ENCODE data around the gene ZNRD2.
"Not testable (repeated sequence)": the region's sequence is repeated elsewhere in the genome, so short reads cannot be mapped to it uniquely, and the experiment has no call there.

ZNRD2 gene

DNA sequence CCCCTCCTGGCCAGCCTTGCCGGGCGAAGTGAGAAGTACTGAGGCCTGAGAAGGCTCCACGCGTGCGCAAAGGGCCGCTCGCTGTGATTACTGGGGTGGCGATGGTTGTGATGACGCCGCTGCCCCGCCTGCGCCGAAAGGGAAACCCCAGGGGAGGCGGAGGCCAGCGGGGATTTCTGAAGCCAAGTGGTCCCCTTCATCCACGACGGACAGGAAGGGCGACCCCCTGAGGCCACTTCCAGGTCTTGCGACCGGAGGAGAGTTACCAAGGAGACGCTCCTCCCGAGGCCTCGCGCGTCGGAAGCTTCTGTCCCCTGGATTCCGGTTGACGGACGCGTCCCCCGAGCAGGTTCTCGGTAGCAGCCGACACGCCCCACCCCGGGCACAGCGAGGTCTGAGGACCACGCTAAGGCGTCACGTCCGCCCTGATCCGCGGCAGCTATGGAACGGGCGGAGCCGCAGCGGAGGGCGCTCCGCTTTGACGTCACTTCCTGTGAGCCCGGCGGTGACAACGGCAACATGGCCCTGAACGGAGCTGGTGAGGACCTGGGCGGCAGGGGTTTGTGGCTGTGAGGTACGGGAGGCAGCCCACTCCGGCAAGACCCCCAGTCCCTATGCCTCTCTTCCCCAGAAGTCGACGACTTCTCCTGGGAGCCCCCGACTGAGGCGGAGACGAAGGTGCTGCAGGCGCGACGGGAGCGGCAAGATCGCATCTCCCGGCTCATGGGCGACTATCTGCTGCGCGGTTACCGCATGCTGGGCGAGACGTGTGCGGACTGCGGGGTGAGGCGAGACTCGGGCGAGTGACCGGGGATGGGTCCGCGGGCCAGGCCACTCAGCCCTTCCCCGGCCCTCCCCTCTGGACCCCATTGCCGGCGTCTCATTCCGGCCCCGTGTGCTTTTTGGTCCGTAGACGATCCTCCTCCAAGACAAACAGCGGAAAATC lies at the start of gene ZNRD2:
Gene ZNRD2, plus strand, starts transcription at position 505 of the 946 bp plus-strand sequence. Its CDS starts 15 bp downstream, at position 520.
- H3K27me3 ChIP-seq (ENCODE audit: low read depth, low read length), result no peaks in the 10 kb centered on the region
- H3K4me1 ChIP-seq (ENCODE audit: control insufficient read depth in 1 of 2, insufficient read depth in 2 of 2, low read length in 2 of 2), result peaks cover 18 to 55% of the 10 kb centered on the region in 2 donors
- H3K4me3 ChIP-seq (ENCODE audit: low read depth in 1 of 2, low read length in 2 of 2), result peak within 1 kb of the TSS; percentile 78 to 95
- no peaks in the 10 kb centered on the region for H3K9me3 ChIP-seq (ENCODE audit: control insufficient read depth in 1 of 2, low read length in 2 of 2)
- H3K36me3 ChIP-seq (ENCODE audit: control insufficient read depth in 1 of 2, insufficient read depth in 2 of 2, low read length in 2 of 2), result no peaks in the 10 kb centered on the region
- H3K27ac ChIP-seq (ENCODE audit: low read length), result peak within 1 kb of the TSS; percentile 96

DNA sequence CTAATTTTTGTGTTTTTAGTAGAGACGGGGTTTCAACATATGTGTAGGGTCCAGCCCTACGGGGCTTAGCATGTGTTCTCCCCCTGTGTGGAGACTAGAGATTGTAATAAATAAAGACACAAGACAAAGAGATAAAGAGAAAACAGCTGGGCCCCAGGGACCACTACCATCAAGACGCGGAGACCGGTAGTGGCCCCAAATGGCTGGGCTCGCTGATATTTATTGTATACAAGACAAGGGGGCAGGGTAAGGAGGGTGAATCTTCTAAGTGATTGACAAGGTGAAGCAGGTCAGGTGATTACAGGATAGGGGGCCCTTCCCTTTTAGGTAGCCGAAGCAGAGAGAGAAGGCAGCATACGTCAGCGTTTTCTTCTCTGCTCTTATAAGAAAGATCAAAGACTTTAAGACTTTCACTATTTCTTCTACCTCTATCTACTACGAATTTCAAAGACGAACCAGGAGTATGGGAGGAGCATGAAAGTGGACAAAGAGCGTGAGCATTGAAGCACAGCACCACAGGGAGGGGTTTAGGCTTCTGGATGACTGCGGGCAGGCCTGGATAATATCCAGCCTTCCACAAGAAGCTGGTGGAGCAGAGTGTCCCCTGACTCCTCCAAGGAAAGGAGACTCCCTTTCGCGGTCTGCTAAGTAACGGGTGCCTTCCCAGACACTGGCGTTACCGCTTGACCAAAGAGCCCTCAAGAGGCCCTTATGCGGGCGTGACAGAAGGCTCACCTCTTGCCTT lies 48.3 kb upstream of the ZNRD2 start:
- H3K27ac ChIP-seq (ENCODE audit: low read length); H3K36me3 ChIP-seq (ENCODE audit: control insufficient read depth in 1 of 2, insufficient read depth in 2 of 2, low read length in 2 of 2); H3K9me3 ChIP-seq (ENCODE audit: control insufficient read depth in 1 of 2, low read length in 2 of 2); H3K27me3 ChIP-seq (ENCODE audit: low read depth, low read length); H3K4me3 ChIP-seq (ENCODE audit: low read depth in 1 of 2, low read length in 2 of 2): not testable (repeated sequence)
- H3K4me1 ChIP-seq (ENCODE audit: control insufficient read depth in 1 of 2, insufficient read depth in 2 of 2, low read length in 2 of 2), result peaks cover 9 to 27% of the 10 kb centered on the region in 2 donors

GRCh38 chr11:65522718-65523630 lies 47.3 kb upstream of the ZNRD2 start:
- H3K36me3 ChIP-seq (ENCODE audit: control insufficient read depth in 1 of 2, insufficient read depth in 2 of 2, low read length in 2 of 2); H3K27me3 ChIP-seq (ENCODE audit: low read depth, low read length); H3K9me3 ChIP-seq (ENCODE audit: control insufficient read depth in 1 of 2, low read length in 2 of 2); H3K27ac ChIP-seq (ENCODE audit: low read length); H3K4me3 ChIP-seq (ENCODE audit: low read depth in 1 of 2, low read length in 2 of 2): not testable (repeated sequence)
- peaks cover 9 to 27% of the 10 kb centered on the region in 2 donors for H3K4me1 ChIP-seq (ENCODE audit: control insufficient read depth in 1 of 2, insufficient read depth in 2 of 2, low read length in 2 of 2)

DNA sequence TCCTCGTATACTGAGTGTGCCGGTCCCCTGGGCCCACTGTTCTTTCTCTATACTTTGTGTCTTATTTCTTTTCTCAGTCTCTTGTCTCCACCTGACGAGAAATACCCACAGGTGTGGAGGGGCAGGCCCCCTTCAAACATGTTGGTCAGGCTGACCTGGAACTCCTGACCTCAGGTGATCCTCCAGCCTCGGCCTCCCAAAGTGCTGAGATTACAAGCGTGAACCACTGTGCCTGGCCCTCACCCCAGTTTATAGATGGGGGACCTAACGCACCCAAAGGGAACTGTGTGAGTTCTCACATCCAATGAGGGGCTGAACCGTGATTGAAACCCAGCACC lies 46.7 kb upstream of the ZNRD2 start:
- H3K4me1 ChIP-seq (ENCODE audit: control insufficient read depth in 1 of 2, insufficient read depth in 2 of 2, low read length in 2 of 2), result peaks cover 9 to 27% of the 10 kb centered on the region in 2 donors
- not testable (repeated sequence) for H3K9me3 ChIP-seq (ENCODE audit: control insufficient read depth in 1 of 2, low read length in 2 of 2); H3K27ac ChIP-seq (ENCODE audit: low read length); H3K36me3 ChIP-seq (ENCODE audit: control insufficient read depth in 1 of 2, insufficient read depth in 2 of 2, low read length in 2 of 2); H3K27me3 ChIP-seq (ENCODE audit: low read depth, low read length); H3K4me3 ChIP-seq (ENCODE audit: low read depth in 1 of 2, low read length in 2 of 2)

DNA sequence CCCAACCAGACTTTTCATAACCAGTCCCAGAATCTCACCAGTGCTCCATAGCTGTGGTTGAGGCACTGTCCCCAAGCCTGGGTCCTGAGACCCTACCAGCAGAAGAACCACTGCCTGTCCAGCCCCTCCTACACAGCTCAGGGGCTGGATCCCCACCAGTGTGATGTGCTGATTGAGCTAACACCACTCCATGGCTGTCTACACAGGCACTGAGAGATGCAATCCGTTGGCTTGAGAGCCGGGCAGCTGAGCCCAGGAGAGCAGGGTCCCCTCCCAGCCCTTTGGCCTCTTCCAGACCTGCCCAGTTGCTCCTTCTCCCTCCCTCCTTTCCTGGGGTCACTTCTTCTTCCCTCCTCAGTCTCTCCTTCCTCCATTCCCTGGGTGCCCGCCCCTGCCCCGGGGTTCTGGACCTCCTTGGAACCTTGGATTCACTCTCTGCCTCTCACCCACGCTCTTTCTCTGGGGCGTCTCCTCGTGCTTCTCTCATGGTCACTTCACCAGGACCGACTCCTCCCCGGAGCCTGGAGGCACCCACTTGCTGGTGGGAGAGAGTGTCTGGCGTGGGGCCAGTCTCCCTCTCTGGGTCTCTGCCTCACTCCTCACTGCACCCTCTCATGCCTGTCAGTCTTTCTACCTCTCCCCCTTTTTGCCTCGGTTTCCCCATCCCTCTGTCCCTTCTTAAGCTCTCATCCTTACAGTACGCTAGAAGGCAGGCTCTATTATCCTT lies 46.1 kb upstream of the ZNRD2 start:
- peaks cover 6 to 7% of the 10 kb centered on the region in 2 donors for H3K36me3 ChIP-seq (ENCODE audit: control insufficient read depth in 1 of 2, insufficient read depth in 2 of 2, low read length in 2 of 2)
- H3K27me3 ChIP-seq (ENCODE audit: low read depth, low read length), result no peaks in the 10 kb centered on the region
- peak overlapping the region; percentile 38 to 51 for H3K4me3 ChIP-seq (ENCODE audit: low read depth in 1 of 2, low read length in 2 of 2)
- peak overlapping the region; percentile 54 for H3K27ac ChIP-seq (ENCODE audit: low read length)
- peaks cover 9 to 27% of the 10 kb centered on the region in 2 donors for H3K4me1 ChIP-seq (ENCODE audit: control insufficient read depth in 1 of 2, insufficient read depth in 2 of 2, low read length in 2 of 2)
- H3K9me3 ChIP-seq (ENCODE audit: control insufficient read depth in 1 of 2, low read length in 2 of 2), result no peaks in the 10 kb centered on the region

DNA sequence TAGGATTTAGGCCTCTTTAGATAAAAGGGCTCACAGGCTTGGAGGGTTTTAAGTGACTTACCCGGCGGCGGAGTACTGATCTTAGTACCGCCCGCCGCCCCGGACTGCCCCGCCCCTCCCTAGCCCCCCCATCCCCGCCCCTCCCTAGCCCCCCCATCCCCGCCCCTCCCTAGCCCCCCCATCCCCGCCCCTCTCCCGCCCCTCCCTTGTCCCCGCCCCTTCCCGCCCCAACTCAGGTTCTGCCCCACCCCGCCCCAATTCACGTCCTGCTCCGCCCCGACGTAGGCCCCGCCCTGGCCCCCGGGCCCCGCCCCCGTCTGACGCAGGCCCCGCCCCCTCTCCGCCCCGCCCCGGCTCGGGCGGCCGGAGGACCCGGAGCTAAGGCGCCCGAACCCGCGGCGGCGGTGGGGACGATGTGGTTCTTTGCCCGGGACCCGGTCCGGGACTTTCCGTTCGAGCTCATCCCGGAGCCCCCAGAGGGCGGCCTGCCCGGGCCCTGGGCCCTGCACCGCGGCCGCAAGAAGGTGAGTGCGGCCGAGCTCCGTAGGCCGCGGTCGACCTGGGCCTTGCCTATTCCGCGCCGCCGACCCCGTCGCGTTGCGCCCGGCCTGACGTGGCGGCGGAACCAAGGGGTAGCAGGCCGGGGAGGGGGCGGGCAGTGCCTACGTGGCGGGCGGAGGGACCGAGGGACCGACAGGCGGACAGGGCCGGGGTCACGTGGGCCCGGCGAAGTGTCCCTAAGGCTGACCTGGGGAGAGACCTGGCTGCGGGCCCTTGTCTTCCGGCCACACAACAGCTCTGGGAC lies 45.3 kb upstream of the ZNRD2 start, which contains the start of gene SCYL1:
Gene SCYL1, plus strand, starts transcription at position 343 of the 805 bp plus-strand sequence. Its CDS starts 71 bp downstream, at position 414.
- H3K27me3 ChIP-seq (ENCODE audit: low read depth, low read length), result no peaks in the 10 kb centered on the region
- no peaks in the 10 kb centered on the region for H3K9me3 ChIP-seq (ENCODE audit: control insufficient read depth in 1 of 2, low read length in 2 of 2)
- H3K4me1 ChIP-seq (ENCODE audit: control insufficient read depth in 1 of 2, insufficient read depth in 2 of 2, low read length in 2 of 2), result peaks cover 9 to 27% of the 10 kb centered on the region in 2 donors
- peaks cover 7 to 12% of the 10 kb centered on the region in 2 donors for H3K36me3 ChIP-seq (ENCODE audit: control insufficient read depth in 1 of 2, insufficient read depth in 2 of 2, low read length in 2 of 2)
- peak within 1 kb of the TSS; percentile 56 to 88 for H3K4me3 ChIP-seq (ENCODE audit: low read depth in 1 of 2, low read length in 2 of 2)
- H3K27ac ChIP-seq (ENCODE audit: low read length), result peak within 1 kb of the TSS; percentile 54

DNA sequence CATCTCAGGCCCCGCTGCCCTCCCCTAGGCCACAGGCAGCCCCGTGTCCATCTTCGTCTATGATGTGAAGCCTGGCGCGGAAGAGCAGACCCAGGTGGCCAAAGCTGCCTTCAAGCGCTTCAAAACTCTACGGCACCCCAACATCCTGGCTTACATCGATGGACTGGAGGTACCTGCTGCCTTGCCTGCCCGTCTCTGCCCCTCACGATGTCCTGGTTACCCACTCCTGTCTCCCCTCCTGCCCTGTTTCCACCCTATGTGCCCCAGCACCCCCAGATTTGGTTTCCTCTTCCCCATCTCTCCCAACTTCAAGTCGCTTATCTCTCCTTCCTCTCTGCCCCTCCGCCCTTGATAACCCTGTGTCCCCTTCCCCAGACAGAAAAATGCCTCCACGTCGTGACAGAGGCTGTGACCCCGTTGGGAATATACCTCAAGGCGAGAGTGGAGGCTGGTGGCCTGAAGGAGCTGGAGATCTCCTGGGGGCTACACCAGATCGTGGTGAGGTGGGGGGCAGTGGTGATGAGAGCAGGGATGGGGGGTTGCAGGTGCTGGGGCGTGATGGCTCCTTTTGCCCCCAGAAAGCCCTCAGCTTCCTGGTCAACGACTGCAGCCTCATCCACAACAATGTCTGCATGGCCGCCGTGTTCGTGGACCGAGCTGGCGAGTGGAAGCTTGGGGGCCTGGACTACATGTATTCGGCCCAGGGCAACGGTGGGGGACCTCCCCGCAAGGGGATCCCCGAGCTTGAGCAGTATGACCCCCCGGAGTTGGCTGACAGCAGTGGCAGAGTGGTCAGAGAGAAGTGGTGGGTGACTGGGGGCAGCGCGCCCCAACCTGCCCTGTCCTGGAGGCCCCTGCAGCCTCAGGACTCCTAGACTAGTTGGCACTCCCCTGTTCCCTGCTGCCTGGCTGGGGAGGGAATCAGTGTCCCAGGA lies 44.5 kb upstream of the ZNRD2 start:
- H3K27ac ChIP-seq (ENCODE audit: low read length), result no peak overlapping the region
- H3K4me3 ChIP-seq (ENCODE audit: low read depth in 1 of 2, low read length in 2 of 2), result peak overlapping the region; percentile 56 to 88
- H3K9me3 ChIP-seq (ENCODE audit: control insufficient read depth in 1 of 2, low read length in 2 of 2), result no peaks in the 10 kb centered on the region
- peaks cover 14 to 19% of the 10 kb centered on the region in 2 donors for H3K36me3 ChIP-seq (ENCODE audit: control insufficient read depth in 1 of 2, insufficient read depth in 2 of 2, low read length in 2 of 2)
- no peaks in the 10 kb centered on the region for H3K27me3 ChIP-seq (ENCODE audit: low read depth, low read length)
- H3K4me1 ChIP-seq (ENCODE audit: control insufficient read depth in 1 of 2, insufficient read depth in 2 of 2, low read length in 2 of 2), result peaks cover 9 to 27% of the 10 kb centered on the region in 2 donors

GRCh38 chr11:65526744-65527143 lies 43.5 kb upstream of the ZNRD2 start:
- Histone ChIP-seq H3K27ac (ENCODE audit: low read length) (no peak overlapping the region), H3K36me3 (ENCODE audit: control insufficient read depth in 1 of 2, insufficient read depth in 2 of 2, low read length in 2 of 2) (peaks cover 23 to 29% of the 10 kb centered on the region in 2 donors), H3K4me3 (ENCODE audit: low read depth in 1 of 2, low read length in 2 of 2) (no peak overlapping the region)

DNA sequence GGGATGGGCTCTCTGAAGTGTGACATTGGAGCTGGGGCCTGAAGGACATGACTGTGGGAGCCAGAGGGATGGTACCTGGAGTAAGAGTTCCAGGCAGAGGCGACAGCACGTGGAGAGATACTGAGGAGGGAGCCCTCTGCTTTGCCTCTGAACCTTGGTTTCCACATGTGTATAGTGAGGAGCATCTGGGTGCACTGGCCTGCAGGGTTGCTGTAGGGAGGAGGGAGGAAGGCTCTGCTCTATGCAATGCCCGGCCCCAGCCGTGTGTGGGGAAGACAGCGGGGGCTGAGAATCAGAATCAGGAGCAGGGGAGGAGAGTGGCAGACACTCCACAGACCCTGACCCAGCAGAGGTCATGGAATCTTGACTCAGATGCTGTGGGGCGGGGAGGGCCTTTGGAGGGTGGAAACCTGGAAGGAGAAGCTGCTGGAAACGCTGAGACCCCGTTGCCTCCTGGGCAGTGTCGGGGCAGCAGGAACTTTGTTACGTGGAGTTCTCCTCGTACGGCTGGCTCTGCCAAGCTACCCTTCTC lies 41.4 kb upstream of the ZNRD2 start:
- Histone ChIP-seq H3K9me3 (ENCODE audit: control insufficient read depth in 1 of 2, low read length in 2 of 2) (no peaks in the 10 kb centered on the region), H3K4me1 (ENCODE audit: control insufficient read depth in 1 of 2, insufficient read depth in 2 of 2, low read length in 2 of 2) (peaks cover 9 to 21% of the 10 kb centered on the region in 2 donors), H3K27me3 (ENCODE audit: low read depth, low read length) (no peaks in the 10 kb centered on the region), H3K27ac (ENCODE audit: low read length) (no peak overlapping the region), H3K4me3 (ENCODE audit: low read depth in 1 of 2, low read length in 2 of 2) (no peak overlapping the region), H3K36me3 (ENCODE audit: control insufficient read depth in 1 of 2, insufficient read depth in 2 of 2, low read length in 2 of 2) (peaks cover 35 to 42% of the 10 kb centered on the region in 2 donors)

More at GRCh38 chr11:65526744-65527143, 43.5 kb upstream of the ZNRD2 start:
- no peaks in the 10 kb centered on the region for H3K27me3 ChIP-seq (ENCODE audit: low read depth, low read length)
- peaks cover 9 to 27% of the 10 kb centered on the region in 2 donors for H3K4me1 ChIP-seq (ENCODE audit: control insufficient read depth in 1 of 2, insufficient read depth in 2 of 2, low read length in 2 of 2)
- no peaks in the 10 kb centered on the region for H3K9me3 ChIP-seq (ENCODE audit: control insufficient read depth in 1 of 2, low read length in 2 of 2)
